T-helper 1 cell treated with Interleukin-12 subunit alpha and Interleukin-12 subunit beta and Interleukin-4 antibody, amounts not matched to agents 30 ng/mL and 1 ng/mL, for 36 hours (primary cell): Measurements from ENCODE around the gene PTPRG. TPM values are rescaled to one million over a fixed set of nuclear protein-coding genes. Genes with fewer than 3 reads are reported as not detected.

ENCODE experiments used
- intact Hi-C: fragments of 100-400 bp; cut with micrococcal nuclease; formaldehyde crosslinking; loops from one replicate; pipeline ENCODE4 v1.15.1; 2024
- total RNA-seq: library from RNA; stranded (reverse); gene quantifications from 2 replicates; pipeline ENCODE4 v1.2.3, GENCODE V29; 2022

The PTPRG gene
- total RNA-seq, 1 donor from 2014 or later = 2.5 TPM

- intact Hi-C loops = no loop called here
Measured at GRCh38 chr3:61885414-61885813, 324.0 kb downstream of the PTPRG start.

- intact Hi-C loops = no loop called here
Measured at GRCh38 chr3:61887206-61887605, 325.8 kb downstream of the PTPRG start.

GRCh38 chr3:61889259-61889658 is 327.9 kb downstream of the PTPRG start:
- intact Hi-C loops = no loop called here

- intact Hi-C loops = no loop called here
Measured at GRCh38 chr3:61890167-61890566, 328.8 kb downstream of the PTPRG start.

GRCh38 chr3:61890586-61890985 is 329.2 kb downstream of the PTPRG start:
- intact Hi-C loops = no loop called here

GRCh38 chr3:61892891-61893290 is 331.5 kb downstream of the PTPRG start:
- intact Hi-C loops = no loop called here

- intact Hi-C loops = no loop called here
Measured at GRCh38 chr3:61893840-61894566, 332.6 kb downstream of the PTPRG start.

GRCh38 chr3:61894988-61895935 is 333.9 kb downstream of the PTPRG start:
- intact Hi-C loops = no loop called here

- intact Hi-C loops = no loop called here
Measured at GRCh38 chr3:61896251-61896650, 334.9 kb downstream of the PTPRG start.

- intact Hi-C loops = no loop called here
Measured at GRCh38 chr3:61897848-61898247, 336.5 kb downstream of the PTPRG start.

GRCh38 chr3:61899700-61900462 is 338.5 kb downstream of the PTPRG start:
- intact Hi-C loops = no loop called here

- intact Hi-C loops = no loop called here
Measured at GRCh38 chr3:61901496-61901895, 340.1 kb downstream of the PTPRG start.

- intact Hi-C loops = no loop called here
Measured at GRCh38 chr3:61901986-61902385, 340.6 kb downstream of the PTPRG start.

GRCh38 chr3:61903074-61903473 is 341.7 kb downstream of the PTPRG start:
- intact Hi-C loops = no loop called here

- intact Hi-C loops = no loop called here
Measured at GRCh38 chr3:61903931-61904657, 342.7 kb downstream of the PTPRG start.

GRCh38 chr3:61907210-61907795 is 345.9 kb downstream of the PTPRG start:
- intact Hi-C loops = no loop called here

GRCh38 chr3:61908382-61908781 is 347.0 kb downstream of the PTPRG start:
- intact Hi-C loops = no loop called here

- intact Hi-C loops = no loop called here
Measured at GRCh38 chr3:61910732-61911131, 349.4 kb downstream of the PTPRG start.

GRCh38 chr3:61912158-61912557 is 350.8 kb downstream of the PTPRG start:
- intact Hi-C loops = no loop called here

- intact Hi-C loops = no loop called here
Measured at GRCh38 chr3:61913701-61914100, 352.3 kb downstream of the PTPRG start.

GRCh38 chr3:61914276-61914675 is 352.9 kb downstream of the PTPRG start:
- intact Hi-C loops = no loop called here
